Measurements from ENCODE around the gene PHLPP2.

- TF ChIP-seq POLR2AphosphoS5 (IDR thresholded peaks at IDR 0.05; ENCODE audit: low read depth, low read length) (no peak), POLR2A (IDR thresholded peaks at IDR 0.05; ENCODE audit: low read depth, low read length) (no peak), TAF1 (IDR thresholded peaks at IDR 0.05; ENCODE audit: low read depth, low read length) (no peak), PAX5 (IDR thresholded peaks at IDR 0.05; ENCODE audit: insufficient read depth, low read length, severe bottlenecking) (no peak), SPI1 (IDR thresholded peaks at IDR 0.05; ENCODE audit: low read depth, low read length) (no peak), POU2F2 (IDR thresholded peaks at IDR 0.05; ENCODE audit: low read depth, low read length) (no peak)
These were observed 1.5 kb downstream of the PHLPP2 start for GRCh38 chr16:71722801-71723536.

Data from GM12891 (cell line).